ENCODE results near the gene CTNNBL1.
"Not testable (repeated sequence)": the region's sequence is repeated elsewhere in the genome, so short reads cannot be mapped to it uniquely, and the experiment has no call there.

DNA sequence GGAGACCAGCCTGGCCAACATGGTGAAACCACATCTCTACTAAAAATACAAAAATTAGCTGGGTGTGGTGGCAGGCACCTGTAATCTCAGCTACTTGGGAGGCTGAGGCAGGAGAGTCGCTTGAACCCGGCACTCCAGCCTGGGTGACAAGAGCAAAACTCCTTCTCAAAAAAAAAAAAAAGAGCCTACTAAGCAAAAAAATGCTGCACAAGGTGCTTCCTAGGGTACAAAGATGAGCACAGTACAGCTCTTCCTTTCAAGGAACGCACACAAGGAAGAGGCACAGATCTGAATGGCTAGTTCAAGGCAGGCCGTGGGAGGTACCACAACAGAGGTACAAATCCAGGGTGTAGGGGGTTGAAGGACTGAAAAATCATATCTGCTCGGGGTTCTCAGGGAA lies 162.2 kb downstream of the CTNNBL1 start:
- not testable (repeated sequence) for TF ChIP-seq POLR2AphosphoS5 (IDR thresholded peaks at IDR 0.05; ENCODE audit: borderline replicate concordance, low read depth, low read length); EZH2 (IDR thresholded peaks at IDR 0.05)
